HG03097 (cell line): ENCODE measurements around the gene UNC13C.

Experiments
- ATAC-seq: cut with Tn5 transposase; IDR thresholded peaks from one replicate; pipeline ENCODE4 v1.9.1; 2021; ENCODE audit not compliant: unreplicated experiment, low FRiP score

The UNC13C gene

GRCh38 chr15:54282228-54282836 is 304.1 kb downstream of the UNC13C start:
- ATAC-seq: no peak

- ATAC-seq: no peak
Observed at GRCh38 chr15:54288049-54288448, 309.8 kb downstream of the UNC13C start.

GRCh38 chr15:54289590-54290136 is 311.4 kb downstream of the UNC13C start:
- ATAC-seq: no peak

DNA sequence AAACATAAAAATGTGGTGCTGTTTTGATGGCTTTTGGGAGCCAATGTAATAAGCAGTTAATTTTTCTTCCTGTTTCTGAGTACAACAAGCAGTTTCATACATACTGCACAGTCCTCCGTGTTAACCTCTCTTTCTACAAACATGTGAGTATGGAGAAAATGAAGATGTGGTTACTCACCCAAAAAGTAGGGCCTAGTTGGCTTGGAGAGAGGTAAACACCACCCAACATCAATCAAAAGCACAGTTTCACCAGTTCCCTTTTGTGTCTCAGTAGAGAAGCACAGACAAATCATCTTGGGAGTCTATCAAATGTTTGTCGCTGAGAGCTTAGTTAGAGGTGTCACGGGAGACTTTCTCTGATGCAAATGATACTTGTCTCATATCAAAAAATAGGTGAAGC is 320.2 kb downstream of the UNC13C start:
- ATAC-seq: no peak

DNA sequence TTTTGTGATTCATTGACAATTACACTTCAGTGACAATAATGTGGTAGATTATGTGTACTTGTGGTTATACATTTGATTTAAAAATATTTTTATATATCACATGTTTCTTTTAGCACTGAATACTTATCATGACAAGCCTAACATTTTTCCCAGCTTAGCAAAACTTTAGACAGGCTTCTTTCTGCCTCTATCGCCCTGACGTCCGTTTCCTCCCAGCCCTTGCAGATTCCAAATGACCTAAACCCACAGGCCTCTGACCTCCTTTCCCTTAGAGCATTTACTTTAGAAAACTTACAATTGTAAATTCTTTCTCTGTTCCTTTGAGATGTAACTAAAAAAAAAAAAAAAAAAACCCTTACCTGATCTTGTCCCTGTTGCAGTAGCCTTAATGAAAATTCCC is 326.1 kb downstream of the UNC13C start:
- ATAC-seq: no peak

DNA sequence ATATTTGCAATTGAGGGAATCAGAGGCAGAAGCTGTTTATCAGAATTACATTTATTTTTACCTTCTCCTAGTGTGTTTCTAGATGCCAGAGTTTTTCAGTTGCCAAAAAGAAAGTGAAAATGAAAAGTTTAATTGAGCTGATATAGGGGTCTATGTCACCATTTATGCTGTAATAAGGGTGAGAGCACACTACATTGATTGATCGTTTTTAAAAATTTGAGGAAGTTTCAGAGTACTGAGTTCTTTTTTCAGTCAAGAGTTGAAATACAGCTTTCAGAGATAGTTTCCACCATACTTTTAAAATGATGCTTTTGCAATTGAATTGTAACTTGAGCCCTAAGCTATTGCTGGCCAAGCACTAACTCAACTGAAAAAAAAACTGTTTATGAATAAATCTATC is 326.9 kb downstream of the UNC13C start:
- no peak for ATAC-seq

DNA sequence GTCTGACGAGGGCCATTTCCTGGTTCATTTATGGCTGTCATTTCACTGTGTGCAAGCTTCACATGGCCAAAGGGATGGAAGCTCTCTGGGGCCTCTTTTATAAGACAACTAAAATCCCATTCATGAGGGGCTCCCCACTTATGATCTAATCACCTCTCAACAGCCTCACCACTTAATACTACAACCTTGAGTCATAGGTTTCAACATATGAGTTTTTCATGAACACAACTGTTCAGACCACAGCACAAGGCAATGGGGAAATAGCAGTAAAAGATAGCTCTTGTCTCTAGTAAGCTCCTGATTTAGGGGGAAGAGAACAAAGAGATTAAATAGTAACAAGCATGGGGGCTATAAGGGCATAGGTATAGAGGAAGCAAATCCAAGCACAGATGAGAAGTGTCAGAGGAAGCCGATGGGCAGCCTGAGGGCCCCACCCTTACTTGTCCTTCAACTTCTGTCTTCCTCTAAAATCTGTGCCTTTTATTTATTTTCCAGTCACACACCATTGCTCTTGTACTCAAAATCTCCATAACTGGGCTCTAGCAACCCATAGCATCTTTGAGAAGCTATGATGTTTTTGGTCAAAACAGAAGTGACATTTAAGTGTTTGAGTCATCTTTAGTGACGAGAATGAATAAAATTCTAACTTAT is 329.1 kb downstream of the UNC13C start:
- no peak for ATAC-seq

DNA sequence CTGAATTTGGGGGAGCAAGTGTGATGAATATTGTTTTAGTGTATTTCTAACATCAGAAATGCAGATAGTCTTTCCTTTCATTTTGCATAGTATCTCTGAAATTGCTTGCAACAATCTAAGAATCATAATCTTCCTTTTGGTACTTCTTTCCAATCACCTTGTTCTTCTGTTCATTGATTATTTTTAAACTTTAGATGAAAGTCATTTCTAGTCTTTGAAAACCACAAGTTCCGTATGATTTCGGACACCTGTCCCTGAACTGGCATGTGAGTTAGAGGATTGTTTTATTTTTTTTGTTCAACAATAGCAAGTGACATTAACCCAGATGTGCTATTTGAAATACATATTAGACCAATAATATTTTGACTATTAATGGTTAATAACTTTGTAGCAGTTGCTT is 329.7 kb downstream of the UNC13C start:
- no peak for ATAC-seq

DNA sequence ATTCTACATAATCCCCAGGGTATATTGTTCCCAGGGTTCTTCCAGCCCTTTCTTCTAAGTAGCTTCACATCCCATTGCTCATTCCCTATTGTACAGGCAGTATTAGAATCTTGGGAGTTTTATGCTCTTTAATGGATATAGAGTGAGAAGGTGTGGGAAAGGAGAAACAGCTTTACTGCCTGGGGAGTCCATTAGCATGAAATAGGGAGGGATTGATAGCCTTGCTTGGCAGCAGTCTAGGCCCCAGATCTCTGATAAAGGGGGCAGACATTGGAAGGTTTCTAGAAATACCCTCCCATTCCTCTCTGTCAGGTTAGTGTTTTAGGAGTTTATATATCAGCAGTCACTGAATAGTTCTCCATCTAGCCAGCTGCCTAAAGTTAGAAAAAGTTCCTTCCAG is 334.3 kb downstream of the UNC13C start:
- ATAC-seq: no peak

DNA sequence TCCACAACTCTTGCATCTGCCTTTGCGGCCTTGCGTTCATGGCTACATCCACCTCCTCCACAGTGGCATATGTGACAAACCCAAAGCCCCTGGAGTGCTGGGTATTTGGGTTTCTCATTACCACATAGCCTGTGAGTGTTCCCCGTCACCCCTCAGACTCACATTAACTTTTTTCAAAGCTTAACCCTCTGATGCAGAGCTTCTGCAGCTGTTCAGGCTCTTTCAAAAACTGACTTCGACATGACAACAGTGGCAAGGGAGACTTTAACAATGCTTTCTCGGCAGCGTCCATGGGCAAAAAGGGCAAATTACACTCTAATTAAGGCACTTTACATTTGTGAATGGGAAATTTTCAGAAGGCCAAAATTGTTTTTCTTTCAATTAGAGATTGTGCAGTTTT is 343.2 kb downstream of the UNC13C start:
- ATAC-seq: no peak

- no peak for ATAC-seq
Observed at GRCh38 chr15:54322341-54322740, 344.1 kb downstream of the UNC13C start.

GRCh38 chr15:54345301-54345700 is 367.1 kb downstream of the UNC13C start:
- ATAC-seq: no peak

- ATAC-seq: no peak
Observed at GRCh38 chr15:54345827-54346226, 367.6 kb downstream of the UNC13C start.

DNA sequence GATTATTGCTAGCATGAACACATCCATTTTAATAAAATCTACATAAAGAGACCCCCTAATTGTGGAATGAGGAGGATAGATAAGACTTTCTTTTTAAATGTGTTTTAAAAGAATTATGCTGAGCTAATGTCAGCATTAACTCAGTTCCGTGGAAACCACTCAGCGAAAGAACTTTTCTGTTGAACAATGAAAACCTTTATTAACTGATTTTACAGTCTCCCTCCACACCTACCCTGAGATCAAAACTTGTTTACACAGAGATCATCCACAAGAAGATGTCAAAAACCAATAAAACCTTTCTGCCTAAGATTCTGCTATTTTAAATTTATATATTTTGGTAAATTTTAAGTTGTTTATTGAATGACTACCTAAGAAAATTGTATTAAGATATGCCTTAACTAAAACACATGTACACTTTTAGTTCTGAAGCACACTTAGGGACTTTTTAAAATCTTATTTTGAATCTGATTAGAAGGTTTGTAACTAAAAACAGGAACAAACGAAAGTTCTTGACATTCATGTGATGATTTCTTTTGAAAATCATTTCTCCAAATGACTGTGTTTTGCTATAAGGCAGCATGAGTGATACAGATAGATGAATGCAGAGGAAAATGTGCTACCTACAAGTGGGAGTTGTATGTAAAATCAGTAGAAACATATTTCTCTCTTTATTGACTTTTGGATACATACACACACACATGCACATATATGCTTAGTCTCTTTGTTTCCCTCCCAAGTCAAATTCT is 369.0 kb downstream of the UNC13C start:
- no peak for ATAC-seq

DNA sequence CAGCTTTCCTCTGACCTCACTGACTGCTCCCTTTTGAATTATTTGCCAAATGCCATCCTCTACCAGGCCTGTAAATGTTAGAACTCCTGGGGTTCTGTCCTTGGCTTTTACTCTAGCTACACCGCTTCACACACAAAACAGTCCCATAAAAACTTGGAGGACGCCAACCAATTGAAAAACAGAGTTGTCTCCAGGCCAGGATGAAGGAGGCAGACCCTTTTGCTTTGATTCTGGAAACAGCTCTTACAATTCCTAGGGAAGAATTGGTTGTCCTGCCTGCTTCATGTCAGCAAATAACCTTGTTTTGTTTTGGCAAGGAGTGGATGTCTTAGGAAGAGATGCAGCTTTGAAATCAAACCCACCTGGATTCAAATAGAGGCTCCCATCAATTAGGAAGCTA is 375.5 kb downstream of the UNC13C start:
- ATAC-seq: no peak

GRCh38 chr15:54354341-54354740 is 376.1 kb downstream of the UNC13C start:
- no peak for ATAC-seq

- no peak for ATAC-seq
Observed at GRCh38 chr15:54364961-54365360, 386.7 kb downstream of the UNC13C start.

- ATAC-seq: no peak
Observed at GRCh38 chr15:54373332-54373731, 395.1 kb downstream of the UNC13C start.

DNA sequence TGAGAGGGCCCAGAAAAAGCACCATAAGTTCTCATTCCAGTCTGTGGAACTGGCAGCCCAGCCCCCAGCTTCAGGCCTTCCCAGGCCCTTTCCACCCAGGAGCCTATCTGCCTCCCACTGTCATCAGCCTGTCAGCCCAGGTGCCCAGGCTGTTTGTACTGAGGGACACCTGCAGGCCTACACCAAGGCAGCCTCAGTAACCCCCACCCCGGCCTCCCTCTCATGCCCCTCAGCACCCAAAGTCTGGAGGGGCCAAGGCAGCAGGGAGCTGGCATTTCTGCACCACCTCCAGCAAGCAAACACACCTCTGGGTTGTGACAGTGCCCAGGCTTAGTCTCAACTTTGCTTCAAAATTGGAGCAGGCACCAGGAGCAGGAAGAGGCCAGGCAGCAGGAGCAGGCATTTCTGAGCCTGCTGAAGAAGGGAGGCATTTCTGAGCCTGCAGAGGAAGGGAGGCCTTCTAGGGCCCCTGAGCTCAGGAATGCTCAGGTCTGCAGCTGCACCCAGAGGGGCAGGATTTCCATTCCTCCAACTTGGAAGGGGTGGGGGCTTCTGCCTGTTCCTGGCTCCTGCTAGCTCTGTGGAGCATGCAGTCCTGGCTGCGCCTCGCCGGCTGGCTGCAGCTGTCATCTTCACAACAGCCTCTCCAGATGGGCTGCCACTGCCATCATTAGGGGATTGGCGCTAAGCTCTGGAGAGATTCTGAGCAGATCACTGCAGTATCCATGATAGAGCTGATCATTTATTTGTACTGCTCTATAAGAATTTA is 396.1 kb downstream of the UNC13C start:
- ATAC-seq: no peak

GRCh38 chr15:54387799-54388198 is 409.6 kb downstream of the UNC13C start:
- no peak for ATAC-seq

DNA sequence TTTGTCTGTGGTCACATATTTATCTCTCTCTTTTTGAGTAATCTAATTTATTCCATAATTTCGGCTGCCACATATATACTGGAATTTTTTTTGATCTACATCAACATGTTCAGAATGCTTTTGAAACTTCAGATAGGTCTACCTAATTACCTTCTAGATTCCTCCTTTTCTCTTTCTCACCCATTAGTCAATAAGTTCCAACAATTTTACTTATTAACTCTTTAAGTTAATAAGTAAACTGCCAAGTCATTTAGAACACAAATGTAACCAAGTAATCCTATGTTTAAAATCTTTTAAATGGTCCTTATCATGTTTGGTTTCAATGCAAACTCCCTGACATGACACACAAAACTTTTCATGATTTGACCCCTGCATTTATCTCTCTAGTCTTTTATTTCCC is 410.5 kb downstream of the UNC13C start:
- no peak for ATAC-seq
